ENCODE results near the gene AGRN.
A peak's percentile ranks its signal among the peaks of the same experiment; 100 is the strongest.
"Not testable (repeated sequence)": the region's sequence is repeated elsewhere in the genome, so short reads cannot be mapped to it uniquely, and the experiment has no call there.

Gene AGRN

GRCh38 chr1:1053682-1054081 lies 33.8 kb downstream of the AGRN start:
- DNase-seq (ENCODE audit: low read depth) = no peak

GRCh38 chr1:1054099-1054700 lies 34.3 kb downstream of the AGRN start:
- no peak for DNase-seq (ENCODE audit: low read depth)

GRCh38 chr1:1054971-1055370 lies 35.1 kb downstream of the AGRN start:
- no peak for DNase-seq (ENCODE audit: low read depth)

- no peak for DNase-seq (ENCODE audit: low read depth)
Measured at GRCh38 chr1:1055841-1056736, 36.2 kb downstream of the AGRN start.

- DNase-seq (ENCODE audit: low read depth) = not testable (repeated sequence)
Measured at GRCh38 chr1:1057769-1058087, 37.8 kb downstream of the AGRN start.

- no peak for DNase-seq (ENCODE audit: low read depth)
Measured at GRCh38 chr1:1058088-1058905, 38.4 kb downstream of the AGRN start.

- no peak for DNase-seq (ENCODE audit: low read depth)
Measured at GRCh38 chr1:1058921-1059493, 39.1 kb downstream of the AGRN start.

GRCh38 chr1:1059494-1060280 lies 39.8 kb downstream of the AGRN start:
- peak; percentile 90 for DNase-seq (ENCODE audit: low read depth)

- DNase-seq (ENCODE audit: low read depth) = no peak
Measured at GRCh38 chr1:1060281-1061000, 40.5 kb downstream of the AGRN start.

- DNase-seq (ENCODE audit: low read depth) = no peak
Measured at GRCh38 chr1:1061682-1062345, 41.9 kb downstream of the AGRN start.

GRCh38 chr1:1062348-1063163 lies 42.6 kb downstream of the AGRN start:
- DNase-seq (ENCODE audit: low read depth) = no peak

- DNase-seq (ENCODE audit: low read depth) = no peak
Measured at GRCh38 chr1:1063261-1063944, 43.5 kb downstream of the AGRN start.

- DNase-seq (ENCODE audit: low read depth) = peak; percentile 66
Measured at GRCh38 chr1:1063945-1064831, 44.3 kb downstream of the AGRN start.

- no peak for DNase-seq (ENCODE audit: low read depth)
Measured at GRCh38 chr1:1065265-1065939, 45.5 kb downstream of the AGRN start.

GRCh38 chr1:1065940-1066304 lies 46.0 kb downstream of the AGRN start:
- not testable (repeated sequence) for DNase-seq (ENCODE audit: low read depth)

GRCh38 chr1:1066403-1067283 lies 46.7 kb downstream of the AGRN start:
- DNase-seq (ENCODE audit: low read depth) = no peak
